NAMALWA (cell line): ENCODE results near the gene TMEM143.
"Not testable (repeated sequence)": the region's sequence is repeated elsewhere in the genome, so short reads cannot be mapped to it uniquely, and the experiment has no call there.

Experiments
- DNase-seq: peaks from one replicate; pipeline ENCODE4 v3.0.0-alpha.2; 2015; ENCODE audit warnings: low spot score

TMEM143 gene

GRCh38 chr19:48292798-48293197 lies 70.9 kb downstream of the TMEM143 start:
- DNase-seq, result no peak

- not testable (repeated sequence) for DNase-seq
Observed at GRCh38 chr19:48291489-48291815, 72.3 kb downstream of the TMEM143 start.

GRCh38 chr19:48290771-48291488 lies 72.8 kb downstream of the TMEM143 start:
- peak; percentile 55 for DNase-seq

- DNase-seq, result no peak
Observed at GRCh38 chr19:48290401-48290770, 73.4 kb downstream of the TMEM143 start.

GRCh38 chr19:48287748-48288147 lies 76.0 kb downstream of the TMEM143 start:
- DNase-seq, result no peak

- DNase-seq, result no peak
Observed at GRCh38 chr19:48284896-48285295, 78.8 kb downstream of the TMEM143 start.

GRCh38 chr19:48283908-48284307 lies 79.8 kb downstream of the TMEM143 start:
- DNase-seq, result no peak
